H1 (cell line): Measurements from ENCODE around the gene BSND. TPM values are rescaled to one million over a fixed set of nuclear protein-coding genes. Genes with fewer than 3 reads are reported as not detected.

Source experiments
- ASH2L ChIP-seq: fragments of 200-600, 300-600 bp; sonication (generic); IDR thresholded peaks from one replicate; pipeline ENCODE4 v1.7.1; 2017; ENCODE audit warnings: low read length
- CBX5 ChIP-seq: fragments of 300-800, 300-1000 bp; sonication (generic); IDR thresholded peaks from 2 replicates; pipeline ENCODE4 v1.7.1; 2016; ENCODE audit warnings: antibody characterized with exemption, low read length, low read depth
- CHD2 ChIP-seq: IDR thresholded peaks from 2 replicates; pipeline ENCODE4 v1.6.1; 2012; ENCODE audit warnings: low read length, improper control_type of control experiment
- FOSL1 ChIP-seq: IDR thresholded peaks from 2 replicates; pipeline ENCODE4 v1.6.1; 2011; ENCODE audit warnings: mild to moderate bottlenecking, low read depth, low read length, moderate library complexity; ENCODE audit not compliant: insufficient read depth
- GABPA ChIP-seq: IDR thresholded peaks from 2 replicates; pipeline ENCODE4 v1.6.1; 2011; ENCODE audit warnings: mild to moderate bottlenecking, low read length, moderate library complexity, borderline replicate concordance; ENCODE audit not compliant: insufficient read depth
- RFX5 ChIP-seq: IDR thresholded peaks from 2 replicates; pipeline ENCODE4 v1.6.1; 2011; ENCODE audit warnings: low read depth, low read length, improper control_type of control experiment, borderline replicate concordance
- TEAD4 ChIP-seq: IDR thresholded peaks from 2 replicates; pipeline ENCODE4 v1.6.1; 2012; ENCODE audit warnings: low read depth, low read length, inconsistent platforms, mixed read lengths
- YY1 ChIP-seq: IDR thresholded peaks from 2 replicates; pipeline ENCODE4 v1.6.1; 2011; ENCODE audit warnings: low read depth, mild to moderate bottlenecking, low read length
- polyA plus RNA-seq, 7 experiments: library from polyadenylated mRNA; depleted of rRNA in 3 of 7; stranded (reverse) in 5 of 7; unstranded in 2 of 7; fragments of >200 nt in 5 of 7; fragments of 200-250 nt in 2 of 7; gene quantifications; 1 replicate in 5 of 7; 2 replicates in 1 of 7; 4 replicates in 1 of 7; pipeline versions ENCODE4 v1.2.1 to v1.2.3, GENCODE V29; 2011 to 2013; ENCODE audit warnings: missing spikeins in 2 of 7, mixed read lengths in 2 of 7
- total RNA-seq: library from RNA; stranded (reverse); fragmentation: NEBNext Ultra II Directional; extraction: Animal tissue kit (Norgen Biotek cat#: 25700); gene quantifications from 2 replicates; pipeline ENCODE4 v1.2.1, GENCODE V29; 2021
- TF ChIP-seq, protein P1 (sequence below): fragments of 300-600 bp; sonication (generic); IDR thresholded peaks from 2 replicates; pipeline ENCODE4 v1.7.1; 2012; ENCODE audit warnings: low read length, moderate library complexity, mild to moderate bottlenecking, inconsistent platforms; ENCODE audit not compliant: insufficient replicate concordance
- TF ChIP-seq, protein P2 (sequence below): IDR thresholded peaks from 2 replicates; pipeline ENCODE4 v1.6.1; 2011; ENCODE audit warnings: low read length, improper control_type of control experiment

BSND gene
- total and polyA plus RNA-seq, 2 of the 8 experiments (the other 6 are each of a cell fraction or from before 2014, with no cell fraction given) = 0.43 to 0.68 TPM

DNA sequence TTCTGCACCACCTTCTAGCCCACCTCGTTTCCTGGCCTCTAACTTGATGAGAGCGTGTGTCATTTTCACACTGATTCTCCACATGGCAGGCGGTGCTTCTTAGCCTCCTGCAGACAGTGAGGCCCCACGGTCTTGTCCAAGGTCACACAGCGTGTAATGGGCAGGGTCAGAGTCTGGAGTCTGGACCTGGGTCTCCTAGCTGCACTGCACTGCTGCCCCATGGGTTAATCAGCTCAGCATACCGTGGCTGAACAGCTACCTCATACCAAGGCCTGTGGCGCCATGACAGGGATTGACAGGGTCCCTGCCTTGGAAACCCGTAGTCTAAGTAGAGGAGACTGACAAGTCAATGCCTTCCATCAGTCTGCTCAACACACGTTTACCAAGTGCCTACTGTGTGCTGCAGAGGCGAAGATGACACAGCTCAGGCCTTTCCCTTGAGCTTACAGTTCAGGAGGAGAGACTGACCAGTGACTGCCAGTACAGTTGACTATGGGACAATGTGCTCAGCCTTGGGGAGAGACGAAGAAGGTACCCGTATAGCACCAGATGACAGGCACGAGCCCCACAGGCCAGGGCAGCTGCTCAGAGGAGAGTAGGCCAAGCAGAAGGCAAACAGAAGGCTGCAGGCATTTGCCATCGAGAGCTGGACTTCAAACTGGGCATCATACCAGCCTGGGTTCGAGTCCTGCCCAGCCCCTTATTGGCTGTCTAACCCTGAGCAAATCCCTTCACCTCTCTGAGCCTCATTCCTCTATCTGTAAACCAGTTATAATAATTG is 46.1 kb downstream of the BSND start (continued):
- TF ChIP-seq, protein P1, sequence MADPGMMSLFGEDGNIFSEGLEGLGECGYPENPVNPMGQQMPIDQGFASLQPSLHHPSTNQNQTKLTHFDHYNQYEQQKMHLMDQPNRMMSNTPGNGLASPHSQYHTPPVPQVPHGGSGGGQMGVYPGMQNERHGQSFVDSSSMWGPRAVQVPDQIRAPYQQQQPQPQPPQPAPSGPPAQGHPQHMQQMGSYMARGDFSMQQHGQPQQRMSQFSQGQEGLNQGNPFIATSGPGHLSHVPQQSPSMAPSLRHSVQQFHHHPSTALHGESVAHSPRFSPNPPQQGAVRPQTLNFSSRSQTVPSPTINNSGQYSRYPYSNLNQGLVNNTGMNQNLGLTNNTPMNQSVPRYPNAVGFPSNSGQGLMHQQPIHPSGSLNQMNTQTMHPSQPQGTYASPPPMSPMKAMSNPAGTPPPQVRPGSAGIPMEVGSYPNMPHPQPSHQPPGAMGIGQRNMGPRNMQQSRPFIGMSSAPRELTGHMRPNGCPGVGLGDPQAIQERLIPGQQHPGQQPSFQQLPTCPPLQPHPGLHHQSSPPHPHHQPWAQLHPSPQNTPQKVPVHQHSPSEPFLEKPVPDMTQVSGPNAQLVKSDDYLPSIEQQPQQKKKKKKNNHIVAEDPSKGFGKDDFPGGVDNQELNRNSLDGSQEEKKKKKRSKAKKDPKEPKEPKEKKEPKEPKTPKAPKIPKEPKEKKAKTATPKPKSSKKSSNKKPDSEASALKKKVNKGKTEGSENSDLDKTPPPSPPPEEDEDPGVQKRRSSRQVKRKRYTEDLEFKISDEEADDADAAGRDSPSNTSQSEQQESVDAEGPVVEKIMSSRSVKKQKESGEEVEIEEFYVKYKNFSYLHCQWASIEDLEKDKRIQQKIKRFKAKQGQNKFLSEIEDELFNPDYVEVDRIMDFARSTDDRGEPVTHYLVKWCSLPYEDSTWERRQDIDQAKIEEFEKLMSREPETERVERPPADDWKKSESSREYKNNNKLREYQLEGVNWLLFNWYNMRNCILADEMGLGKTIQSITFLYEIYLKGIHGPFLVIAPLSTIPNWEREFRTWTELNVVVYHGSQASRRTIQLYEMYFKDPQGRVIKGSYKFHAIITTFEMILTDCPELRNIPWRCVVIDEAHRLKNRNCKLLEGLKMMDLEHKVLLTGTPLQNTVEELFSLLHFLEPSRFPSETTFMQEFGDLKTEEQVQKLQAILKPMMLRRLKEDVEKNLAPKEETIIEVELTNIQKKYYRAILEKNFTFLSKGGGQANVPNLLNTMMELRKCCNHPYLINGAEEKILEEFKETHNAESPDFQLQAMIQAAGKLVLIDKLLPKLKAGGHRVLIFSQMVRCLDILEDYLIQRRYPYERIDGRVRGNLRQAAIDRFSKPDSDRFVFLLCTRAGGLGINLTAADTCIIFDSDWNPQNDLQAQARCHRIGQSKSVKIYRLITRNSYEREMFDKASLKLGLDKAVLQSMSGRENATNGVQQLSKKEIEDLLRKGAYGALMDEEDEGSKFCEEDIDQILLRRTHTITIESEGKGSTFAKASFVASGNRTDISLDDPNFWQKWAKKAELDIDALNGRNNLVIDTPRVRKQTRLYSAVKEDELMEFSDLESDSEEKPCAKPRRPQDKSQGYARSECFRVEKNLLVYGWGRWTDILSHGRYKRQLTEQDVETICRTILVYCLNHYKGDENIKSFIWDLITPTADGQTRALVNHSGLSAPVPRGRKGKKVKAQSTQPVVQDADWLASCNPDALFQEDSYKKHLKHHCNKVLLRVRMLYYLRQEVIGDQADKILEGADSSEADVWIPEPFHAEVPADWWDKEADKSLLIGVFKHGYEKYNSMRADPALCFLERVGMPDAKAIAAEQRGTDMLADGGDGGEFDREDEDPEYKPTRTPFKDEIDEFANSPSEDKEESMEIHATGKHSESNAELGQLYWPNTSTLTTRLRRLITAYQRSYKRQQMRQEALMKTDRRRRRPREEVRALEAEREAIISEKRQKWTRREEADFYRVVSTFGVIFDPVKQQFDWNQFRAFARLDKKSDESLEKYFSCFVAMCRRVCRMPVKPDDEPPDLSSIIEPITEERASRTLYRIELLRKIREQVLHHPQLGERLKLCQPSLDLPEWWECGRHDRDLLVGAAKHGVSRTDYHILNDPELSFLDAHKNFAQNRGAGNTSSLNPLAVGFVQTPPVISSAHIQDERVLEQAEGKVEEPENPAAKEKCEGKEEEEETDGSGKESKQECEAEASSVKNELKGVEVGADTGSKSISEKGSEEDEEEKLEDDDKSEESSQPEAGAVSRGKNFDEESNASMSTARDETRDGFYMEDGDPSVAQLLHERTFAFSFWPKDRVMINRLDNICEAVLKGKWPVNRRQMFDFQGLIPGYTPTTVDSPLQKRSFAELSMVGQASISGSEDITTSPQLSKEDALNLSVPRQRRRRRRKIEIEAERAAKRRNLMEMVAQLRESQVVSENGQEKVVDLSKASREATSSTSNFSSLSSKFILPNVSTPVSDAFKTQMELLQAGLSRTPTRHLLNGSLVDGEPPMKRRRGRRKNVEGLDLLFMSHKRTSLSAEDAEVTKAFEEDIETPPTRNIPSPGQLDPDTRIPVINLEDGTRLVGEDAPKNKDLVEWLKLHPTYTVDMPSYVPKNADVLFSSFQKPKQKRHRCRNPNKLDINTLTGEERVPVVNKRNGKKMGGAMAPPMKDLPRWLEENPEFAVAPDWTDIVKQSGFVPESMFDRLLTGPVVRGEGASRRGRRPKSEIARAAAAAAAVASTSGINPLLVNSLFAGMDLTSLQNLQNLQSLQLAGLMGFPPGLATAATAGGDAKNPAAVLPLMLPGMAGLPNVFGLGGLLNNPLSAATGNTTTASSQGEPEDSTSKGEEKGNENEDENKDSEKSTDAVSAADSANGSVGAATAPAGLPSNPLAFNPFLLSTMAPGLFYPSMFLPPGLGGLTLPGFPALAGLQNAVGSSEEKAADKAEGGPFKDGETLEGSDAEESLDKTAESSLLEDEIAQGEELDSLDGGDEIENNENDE = no peak
- TF ChIP-seq CHD2 (no peak), ASH2L (no peak), CBX5 (no peak), FOSL1 (no peak), YY1 (no peak), TEAD4 (no peak), GABPA (no peak), RFX5 (no peak)
- TF ChIP-seq, protein P2, sequence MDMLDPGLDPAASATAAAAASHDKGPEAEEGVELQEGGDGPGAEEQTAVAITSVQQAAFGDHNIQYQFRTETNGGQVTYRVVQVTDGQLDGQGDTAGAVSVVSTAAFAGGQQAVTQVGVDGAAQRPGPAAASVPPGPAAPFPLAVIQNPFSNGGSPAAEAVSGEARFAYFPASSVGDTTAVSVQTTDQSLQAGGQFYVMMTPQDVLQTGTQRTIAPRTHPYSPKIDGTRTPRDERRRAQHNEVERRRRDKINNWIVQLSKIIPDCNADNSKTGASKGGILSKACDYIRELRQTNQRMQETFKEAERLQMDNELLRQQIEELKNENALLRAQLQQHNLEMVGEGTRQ = no peak
